ELR (cell line): ENCODE results near the gene COMMD1.
"Not testable (repeated sequence)": the region's sequence is repeated elsewhere in the genome, so short reads cannot be mapped to it uniquely, and the experiment has no call there.

ENCODE experiments used
- DNase-seq: peaks from one replicate; pipeline ENCODE4 v3.0.0-alpha.2; 2015; ENCODE audit warnings: low read depth

COMMD1 gene

DNA sequence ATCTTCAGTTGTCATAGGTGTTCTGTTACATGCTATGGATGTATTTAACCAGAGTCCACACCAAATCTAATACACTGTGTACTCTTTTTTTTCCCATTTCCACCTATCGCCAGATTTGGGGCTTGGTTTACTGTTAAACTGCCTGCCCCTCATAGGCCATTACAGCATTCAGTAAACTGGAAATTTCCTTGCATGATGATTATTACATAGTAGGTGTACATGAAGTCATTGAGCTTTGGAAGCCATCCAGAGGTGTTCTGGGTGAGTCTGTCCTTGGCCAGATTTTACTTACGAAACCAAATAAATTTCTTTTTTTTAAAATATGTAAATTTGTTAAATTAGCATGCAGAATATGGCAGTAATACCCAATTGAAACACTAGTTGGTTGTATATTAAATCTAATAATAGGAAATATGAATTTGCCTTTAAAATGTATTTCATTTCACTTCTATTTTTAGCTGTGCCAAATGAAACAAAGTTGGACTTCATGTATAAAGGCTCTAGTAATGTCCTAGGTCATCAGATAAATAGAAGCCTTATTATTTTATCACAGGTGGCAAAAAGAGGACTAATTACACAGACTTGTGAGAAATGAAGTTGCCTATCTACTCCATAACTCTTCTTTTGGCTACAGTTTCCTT lies 60.7 kb downstream of the COMMD1 start:
- no peak for DNase-seq

DNA sequence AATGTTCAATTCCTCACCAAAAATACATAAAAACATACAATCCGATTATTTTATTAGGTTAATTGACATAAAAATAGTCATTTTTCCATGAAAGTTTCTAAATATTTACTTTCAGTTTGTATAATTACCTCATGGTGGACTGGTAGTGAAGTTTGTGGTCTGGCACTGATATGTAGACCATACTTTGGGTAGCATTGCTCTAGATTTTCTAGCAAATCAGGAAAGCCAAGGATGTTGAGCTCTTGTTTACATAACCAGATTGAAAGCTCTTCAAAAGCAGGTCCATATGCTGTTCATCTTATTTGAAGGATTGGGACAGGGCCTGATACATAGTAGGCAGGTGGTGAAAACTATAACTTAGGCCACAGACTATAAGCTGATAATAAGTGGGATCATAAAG lies 61.8 kb downstream of the COMMD1 start:
- DNase-seq, result no peak

DNA sequence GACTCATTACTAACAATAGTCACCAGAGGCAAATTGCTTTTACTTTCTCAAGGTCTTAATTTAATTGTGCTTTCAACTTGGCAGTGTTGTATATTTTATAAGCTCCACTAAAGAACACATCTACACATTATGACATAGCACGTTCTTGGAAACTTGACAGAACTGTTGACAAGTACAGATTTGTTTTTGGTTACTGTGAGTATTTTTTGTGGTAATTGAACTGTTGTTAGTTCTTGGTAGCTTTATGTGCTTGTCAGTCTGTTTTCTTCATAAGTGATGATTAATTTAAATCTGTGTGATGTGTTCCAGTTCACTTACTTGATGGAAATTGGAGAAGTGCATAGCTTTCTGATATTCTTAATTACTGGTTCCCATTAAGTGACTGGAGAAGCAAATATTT lies 63.9 kb downstream of the COMMD1 start:
- DNase-seq, result no peak

DNA sequence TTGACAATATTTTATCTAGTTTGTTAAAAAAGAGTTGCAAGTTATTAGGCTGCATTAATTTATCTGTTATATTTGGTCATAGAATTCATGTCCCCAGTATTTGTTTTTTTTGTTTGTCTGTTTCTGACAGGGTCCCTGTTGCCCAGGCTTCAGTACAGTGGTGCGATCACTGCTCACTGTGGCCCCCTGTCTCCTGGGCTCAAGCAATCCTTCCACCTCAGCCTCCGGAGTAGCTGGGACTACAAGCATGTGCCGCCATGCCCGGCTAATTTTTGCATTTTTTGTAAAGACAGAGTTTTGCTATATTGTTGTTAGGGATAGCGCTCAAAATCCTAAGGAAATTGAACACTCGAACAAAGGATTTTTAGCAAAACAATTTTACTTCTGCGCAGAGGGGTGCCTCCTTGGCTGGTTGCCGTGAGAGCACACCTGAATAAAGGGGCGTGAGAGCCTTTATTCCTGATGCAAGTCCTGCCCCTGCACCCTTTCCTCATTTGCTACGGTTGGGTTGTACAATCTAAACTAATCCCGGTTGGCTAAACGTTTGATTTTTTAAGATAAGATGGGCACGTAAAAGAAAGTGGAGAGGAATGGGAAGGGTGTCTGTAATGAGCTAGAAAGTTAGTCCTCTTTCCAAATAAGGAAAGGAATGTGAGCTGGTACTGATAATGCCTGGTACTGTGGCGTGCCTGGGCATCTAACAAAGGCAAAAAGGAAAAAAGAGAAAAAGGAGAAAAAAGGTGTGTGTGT lies 65.5 kb downstream of the COMMD1 start:
- DNase-seq, result no peak

DNA sequence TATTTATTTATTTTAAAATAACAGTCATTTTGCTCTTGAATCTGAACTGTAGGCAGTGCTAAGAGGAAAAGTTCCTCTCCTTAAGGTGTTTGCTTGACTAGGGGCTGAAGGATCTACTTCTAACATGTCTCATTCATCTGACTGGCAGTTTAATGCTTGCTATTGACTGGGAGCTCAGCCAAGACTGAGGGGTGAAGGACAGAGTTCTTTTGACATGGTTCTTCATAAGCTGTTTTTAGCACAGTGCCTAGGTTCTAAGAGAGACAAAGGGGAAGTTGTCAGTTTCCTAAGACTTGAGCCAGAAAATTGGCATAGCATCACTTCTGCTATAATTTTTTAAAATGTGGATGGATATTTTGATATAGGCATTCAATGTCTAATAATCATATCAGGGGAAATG lies 73.0 kb downstream of the COMMD1 start:
- DNase-seq, result no peak

DNA sequence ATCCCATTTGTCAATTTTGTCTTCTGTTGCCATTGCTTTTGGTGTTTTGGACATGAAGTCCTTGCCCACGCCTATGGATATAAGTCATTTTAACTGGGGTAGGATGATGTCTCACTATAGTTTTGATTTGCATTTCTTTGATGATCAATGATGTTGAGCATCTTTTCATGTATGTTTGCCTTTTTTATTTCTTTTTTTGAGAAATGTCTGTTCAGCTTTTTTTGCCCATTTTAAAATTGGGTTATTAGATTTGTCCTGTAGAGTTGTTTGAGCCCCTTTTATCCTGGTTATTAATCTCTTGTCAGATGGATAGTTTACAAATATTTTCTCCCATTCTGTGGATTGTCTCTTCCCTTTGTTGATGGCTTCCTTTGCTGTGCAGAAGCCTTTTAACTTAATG lies 75.3 kb downstream of the COMMD1 start:
- no peak for DNase-seq

DNA sequence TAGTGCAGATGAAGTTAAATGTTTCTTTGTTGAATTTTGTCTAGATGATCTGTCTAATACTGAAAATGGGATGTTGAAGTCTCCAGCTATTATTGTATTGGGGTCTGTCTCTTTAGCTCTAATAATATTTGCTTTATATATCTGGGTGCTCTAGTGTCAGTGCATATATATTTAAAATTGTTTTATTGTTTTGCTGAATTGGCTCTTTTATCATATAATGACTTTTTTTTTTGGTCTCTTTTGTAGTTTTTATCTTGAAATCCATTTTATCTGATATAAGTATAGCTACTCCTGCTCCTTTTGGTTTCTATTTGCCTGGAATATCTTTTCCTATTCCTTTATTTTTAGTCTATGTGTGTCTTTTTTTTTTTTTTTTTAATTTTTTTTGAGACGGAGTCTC lies 79.2 kb downstream of the COMMD1 start:
- DNase-seq, result no peak

DNA sequence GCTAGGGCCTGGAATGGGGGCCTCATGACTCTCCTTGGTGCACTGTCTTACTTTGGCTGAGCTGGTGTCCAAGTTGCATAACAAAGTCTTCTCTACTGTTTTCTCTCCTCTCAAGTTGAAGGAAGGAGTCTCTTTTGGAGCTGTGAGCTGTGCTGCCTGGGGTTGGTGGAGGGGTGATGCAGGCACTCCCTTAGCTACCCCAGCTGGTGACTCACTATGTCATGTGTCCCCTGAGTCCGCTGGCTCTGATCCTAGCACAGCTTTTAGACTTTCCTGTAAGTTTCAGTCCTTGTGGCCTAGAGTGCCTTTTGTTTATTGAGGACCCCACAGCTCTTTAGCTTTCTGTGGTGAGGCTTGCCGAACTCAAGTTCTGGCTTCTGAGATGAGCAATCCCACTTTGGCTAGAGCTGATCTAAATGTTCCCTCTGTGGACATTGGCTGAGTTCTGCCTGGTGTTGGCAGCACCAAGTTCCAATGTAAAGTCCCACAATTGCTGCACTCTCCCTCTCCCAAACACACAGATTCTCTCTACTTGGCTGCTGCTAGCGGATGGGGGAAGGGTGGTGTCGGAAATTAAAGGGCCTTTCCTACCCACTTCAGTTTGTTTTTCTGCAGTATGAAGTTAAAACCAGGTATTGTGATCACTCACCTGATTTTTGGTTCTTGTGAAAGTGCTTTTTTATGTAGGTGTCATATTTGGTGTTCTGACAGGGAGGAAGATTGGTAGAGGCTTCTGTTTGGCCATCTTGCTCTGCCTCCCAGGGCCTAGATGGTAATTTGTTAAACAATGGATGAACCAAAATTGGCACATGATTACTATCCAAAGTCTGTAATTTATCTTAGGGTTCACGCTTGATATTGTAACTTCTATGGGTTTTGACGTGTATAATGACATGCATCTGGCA lies 83.2 kb downstream of the COMMD1 start:
- DNase-seq, result peak; percentile 44

DNA sequence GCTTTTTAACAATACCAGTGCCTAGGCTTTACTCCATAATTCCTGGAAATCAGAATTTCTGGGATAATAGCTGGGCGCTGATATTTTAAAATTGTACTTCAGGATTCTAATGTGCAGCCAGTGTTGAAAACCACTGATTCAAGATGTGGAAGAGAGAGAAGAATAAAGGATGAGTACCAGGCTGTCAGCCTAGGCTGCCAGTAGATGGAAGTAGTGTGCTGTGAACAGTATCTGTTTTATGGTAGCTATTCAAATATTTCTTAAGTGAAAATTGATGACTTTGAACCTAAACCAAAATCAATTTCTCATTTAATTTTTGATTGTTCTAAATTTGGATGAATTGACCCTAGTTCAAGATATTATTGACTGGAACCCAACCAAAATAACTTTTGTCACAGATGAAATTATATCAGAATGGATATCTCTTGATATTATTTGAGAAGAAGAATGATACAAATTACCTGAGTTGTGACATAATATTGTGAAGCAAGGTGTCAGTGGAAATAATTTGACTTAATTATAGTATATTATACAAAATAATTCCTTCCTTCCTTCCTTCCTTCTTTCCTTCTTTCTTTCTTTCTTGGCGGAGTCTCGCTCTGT lies 88.0 kb downstream of the COMMD1 start:
- DNase-seq, result peak; percentile 60

DNA sequence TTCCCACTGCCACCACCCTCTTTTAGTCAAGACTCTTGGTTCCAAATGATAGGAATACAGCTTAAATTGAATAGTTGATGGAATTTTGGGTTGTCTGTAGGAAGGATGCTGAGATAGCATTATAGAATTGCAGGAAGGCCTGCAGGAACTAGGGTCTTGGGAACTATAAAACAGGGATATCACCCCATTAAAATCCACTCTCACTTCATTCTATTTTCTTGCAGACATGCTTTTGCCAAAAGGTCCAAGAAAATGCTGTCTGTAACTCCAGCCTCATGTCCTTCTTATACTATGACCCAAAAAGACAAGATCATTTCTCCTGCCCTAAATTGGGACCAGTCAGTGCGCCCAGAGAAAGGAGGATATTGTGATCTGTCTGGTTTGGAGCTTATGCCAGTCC lies 89.1 kb downstream of the COMMD1 start:
- no peak for DNase-seq

DNA sequence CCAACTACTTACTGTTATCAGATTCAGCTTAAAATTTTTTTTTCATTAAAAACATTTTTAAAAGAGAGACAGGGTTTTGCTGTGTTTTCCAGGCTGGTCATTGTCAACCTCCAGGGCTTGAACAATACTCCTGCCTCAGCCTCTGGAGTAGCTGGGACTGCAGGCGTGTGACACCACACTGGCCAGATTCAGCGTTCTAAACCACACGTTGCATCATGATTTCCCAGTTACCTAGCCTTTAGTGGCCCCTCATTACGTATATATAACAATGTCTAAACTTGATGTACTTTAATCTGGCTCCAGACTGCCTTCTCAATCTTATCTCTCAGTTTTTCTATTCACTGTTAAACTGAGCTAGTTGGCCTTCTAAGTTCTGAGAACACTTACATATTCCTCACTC lies 89.6 kb downstream of the COMMD1 start:
- DNase-seq, result no peak

DNA sequence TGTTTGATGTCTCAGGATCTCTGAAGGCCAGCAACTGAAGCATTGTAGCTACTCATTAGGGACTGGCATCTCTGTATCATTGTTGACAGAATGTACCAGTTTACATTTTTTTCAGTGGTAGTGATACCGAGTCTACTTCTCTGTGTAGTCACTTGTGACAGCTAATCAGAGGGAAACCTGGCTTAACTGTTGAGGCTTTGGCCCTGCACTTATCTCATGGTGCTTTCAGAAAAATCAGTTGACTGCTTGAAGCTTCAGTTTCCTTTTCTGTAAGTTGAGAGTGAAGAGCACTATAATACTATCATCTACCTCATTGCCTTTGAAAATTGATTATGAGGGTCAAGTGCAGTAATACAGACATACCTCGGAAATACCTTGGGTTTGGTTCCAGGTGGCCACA lies 90.0 kb downstream of the COMMD1 start:
- no peak for DNase-seq

DNA sequence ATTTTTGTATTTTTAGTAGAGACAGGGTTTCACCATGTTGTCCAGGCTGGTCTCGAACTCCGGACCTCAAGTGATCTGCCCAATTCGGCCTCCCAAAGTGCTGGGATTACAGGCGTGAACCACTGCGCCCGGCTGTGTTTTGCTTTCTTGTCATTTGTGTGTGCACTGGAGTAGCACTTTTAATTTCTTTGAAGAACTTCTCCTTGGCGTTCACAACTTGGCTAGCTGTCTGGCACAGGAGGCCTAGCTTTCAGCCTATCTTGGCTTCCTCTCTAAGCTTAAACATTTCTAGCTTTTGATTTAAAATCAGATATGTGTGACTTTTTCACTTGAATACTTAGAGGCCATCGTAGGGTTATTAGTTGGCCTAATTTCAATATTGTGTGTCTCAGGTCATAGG lies 93.0 kb downstream of the COMMD1 start:
- no peak for DNase-seq

DNA sequence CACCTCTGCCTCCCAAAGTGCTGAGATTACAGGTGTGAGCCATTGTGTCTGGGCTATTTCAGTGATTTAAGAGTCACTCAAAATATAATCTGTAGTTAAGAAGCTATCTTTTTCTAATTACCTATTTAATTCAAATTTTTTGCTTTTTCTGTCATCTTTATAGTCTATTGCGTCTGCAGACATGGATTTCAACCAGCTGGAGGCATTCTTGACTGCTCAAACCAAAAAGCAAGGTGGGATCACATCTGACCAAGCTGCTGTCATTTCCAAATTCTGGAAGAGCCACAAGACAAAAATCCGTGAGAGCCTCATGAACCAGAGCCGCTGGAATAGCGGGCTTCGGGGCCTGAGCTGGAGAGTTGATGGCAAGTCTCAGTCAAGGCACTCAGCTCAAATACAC lies 95.1 kb downstream of the COMMD1 start:
- no peak for DNase-seq

DNA sequence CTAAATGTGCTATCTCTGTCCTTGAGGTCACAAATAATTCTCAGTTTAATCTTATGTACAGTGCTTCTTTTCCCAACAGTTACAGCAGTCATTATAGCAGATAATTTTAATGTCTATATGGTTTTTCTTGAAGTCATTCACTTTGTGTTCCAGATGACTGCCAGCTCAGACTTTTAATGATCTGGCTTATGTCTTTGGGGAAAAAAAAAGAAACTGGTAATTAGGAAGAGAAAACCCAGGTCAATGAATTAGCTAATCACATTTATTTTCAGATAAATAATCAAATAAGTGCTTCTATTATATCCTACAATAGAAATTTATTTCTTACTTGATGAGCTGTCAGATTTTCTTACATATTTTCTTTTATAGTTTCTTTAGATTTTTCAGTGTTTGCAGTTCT lies 96.0 kb downstream of the COMMD1 start:
- DNase-seq, result no peak

DNA sequence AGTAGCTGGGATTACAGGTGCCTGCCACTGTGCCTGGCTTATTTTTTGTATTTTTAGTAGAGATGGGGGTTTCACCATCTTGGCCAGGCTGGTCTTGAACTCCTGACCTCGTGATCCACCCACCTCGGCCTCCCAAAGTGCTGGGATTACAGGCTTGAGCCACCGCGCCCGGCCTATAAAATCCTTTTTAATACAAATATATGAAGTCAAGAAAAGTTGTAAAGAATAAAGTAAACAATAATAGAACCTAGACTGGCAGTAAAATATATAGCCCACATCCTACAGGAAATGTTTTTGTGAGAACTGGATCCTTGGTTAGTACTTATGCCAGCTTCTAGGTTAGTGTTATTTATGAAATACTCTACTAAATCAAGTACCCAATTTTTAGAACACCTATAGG lies 99.0 kb downstream of the COMMD1 start:
- not testable (repeated sequence) for DNase-seq

DNA sequence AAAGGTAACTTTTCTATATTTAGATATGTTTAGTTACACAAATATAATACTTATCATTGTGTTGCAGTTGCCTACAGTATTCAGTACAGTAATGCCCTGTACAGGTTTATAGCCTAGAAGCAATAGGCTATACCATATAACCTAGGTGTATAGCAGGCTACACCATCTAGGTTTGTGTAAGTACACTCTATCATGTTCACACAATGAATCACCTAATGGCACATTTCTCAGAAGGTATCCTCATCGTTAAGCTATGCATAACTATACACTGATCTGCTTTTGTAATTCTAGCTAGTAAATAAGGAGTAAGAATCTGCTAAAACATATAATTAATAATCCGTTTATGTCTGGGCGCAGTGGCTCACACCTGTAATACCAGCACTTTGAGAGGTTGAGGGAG lies 102.1 kb downstream of the COMMD1 start:
- no peak for DNase-seq

DNA sequence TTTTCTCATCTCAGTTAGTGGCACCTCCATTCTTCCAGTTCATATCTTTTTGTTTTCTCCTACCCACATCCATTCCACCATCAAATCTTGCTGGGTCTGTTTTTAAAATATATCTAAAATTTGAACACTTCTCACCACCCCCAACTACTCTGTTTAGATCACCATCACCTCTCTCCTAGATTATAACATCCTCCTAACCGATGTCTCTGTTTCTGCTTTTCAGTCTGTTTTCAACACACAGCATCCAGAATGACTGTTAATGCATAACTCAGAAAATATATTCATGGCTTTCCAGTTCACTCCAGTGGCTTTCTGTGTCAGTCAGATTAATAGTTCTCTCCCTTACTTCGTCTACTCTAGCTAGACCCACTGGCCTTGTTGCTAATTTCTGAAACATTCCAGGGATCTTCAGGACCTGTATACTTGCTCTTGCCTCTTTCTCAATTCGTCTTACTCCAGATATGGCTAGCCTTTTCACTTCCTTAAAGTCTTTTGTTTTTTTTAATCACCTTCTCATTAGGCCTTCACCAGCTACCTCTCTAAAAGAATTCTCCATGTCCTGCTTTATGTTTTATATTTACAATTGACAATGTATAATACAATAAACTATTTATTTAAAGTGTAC lies 105.3 kb downstream of the COMMD1 start:
- no peak for DNase-seq

DNA sequence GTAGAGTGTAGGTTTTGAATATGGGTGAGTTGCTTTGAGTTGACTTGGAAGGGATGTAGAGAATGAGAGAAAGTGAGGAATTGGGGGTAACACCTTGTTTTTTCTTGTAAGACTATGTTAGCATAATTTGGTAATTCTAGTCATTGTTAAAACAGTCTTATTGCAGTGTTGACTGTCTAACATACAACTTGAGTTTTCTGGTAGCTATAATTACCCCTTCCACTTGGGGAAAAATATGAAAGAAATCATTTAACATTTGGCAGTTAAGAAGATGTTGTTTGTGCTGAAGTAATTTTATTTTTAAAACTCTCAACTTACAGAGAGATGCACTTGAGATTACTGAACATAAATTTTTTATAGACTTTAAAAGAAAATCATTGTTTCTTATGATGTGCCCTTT lies 108.2 kb downstream of the COMMD1 start:
- no peak for DNase-seq

DNA sequence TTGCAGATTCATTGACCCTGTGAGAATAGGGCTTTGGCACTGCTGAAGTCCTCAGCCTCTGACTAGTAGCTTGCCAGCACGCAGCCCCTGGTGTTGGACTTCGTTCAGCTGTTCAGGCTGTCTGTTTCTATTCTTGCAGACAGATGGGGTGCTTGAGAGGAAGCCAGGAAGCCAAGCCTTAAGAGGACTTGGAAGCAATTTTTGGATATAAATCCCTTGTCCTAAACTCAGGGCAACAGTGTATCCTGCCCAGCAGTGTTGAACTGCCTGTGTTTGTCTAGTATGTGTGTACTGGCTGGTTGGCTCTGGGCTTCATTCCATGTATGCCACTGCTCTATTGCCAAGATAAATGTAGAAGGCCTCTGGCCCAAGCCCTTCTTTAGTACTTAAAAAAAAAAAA lies 108.6 kb downstream of the COMMD1 start:
- DNase-seq, result peak; percentile 5

DNA sequence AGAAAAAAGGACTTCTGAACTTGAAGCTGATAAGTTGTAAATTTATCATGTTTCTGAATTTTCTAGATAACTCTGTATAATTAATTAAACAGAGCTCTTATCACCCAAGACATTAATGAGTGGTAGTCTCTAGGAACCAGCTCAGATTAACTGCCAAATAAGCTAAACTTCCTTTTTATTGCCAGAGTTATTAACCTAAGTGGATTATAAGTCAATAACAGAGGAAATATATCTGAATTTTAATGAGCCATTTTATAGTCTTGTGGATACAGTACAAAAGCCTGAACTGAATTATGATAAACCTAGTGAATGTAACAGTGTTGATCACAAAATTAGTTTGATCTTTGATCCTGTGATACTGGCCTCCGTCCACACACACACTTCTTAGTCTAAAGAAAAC lies 111.5 kb downstream of the COMMD1 start:
- no peak for DNase-seq

DNA sequence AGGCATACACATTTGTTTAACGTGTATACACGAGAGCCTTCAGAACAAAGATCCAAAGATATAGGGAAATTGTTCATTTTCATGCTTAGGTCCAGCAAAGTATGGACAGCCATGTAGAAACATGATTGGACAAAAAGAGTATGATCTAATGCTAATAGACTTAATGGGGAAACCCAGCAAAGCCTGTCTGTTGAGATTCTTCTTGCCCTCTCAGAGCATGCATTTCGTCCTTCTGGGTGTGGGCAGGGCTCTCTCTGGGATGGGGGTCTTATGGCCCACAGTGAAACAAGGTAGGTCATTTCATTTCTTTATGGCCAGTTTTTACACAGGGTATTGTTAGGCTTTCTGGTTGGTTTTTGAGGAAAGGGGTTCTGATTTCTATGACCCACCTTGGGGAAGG lies 124.4 kb downstream of the COMMD1 start:
- DNase-seq, result no peak
